ENCODE data around the gene DNAJC6. TPM values are rescaled to one million over a fixed set of nuclear protein-coding genes. Genes with fewer than 3 reads are reported as not detected.

The DNAJC6 gene
- total RNA-seq, 4 donors from 2014 or later = 0.11 to 1.3 (median 0.34) TPM

- H3K27ac ChIP-seq = no peak overlapping the region
- H3K36me3 ChIP-seq = no peaks in the 10 kb centered on the region
- H3K4me1 ChIP-seq = no peaks in the 10 kb centered on the region
- intact Hi-C loops (cut with DNase I) = no loop called here
- no peaks in the 10 kb centered on the region for H3K27me3 ChIP-seq
- TF ChIP-seq CTCF (IDR thresholded peaks at IDR 0.05) (no peak), POLR2A (IDR thresholded peaks at IDR 0.05) (no peak)
- WGBS, 2 donors = 73 to 82% methylated on average over 2 of the region's 2 CpGs
- H3K9me3 ChIP-seq = no peaks in the 10 kb centered on the region
- no peak overlapping the region for H3K4me3 ChIP-seq
- DNase-seq = no peak
These were observed 24.7 kb downstream of the DNAJC6 start for GRCh38 chr1:65334081-65334480.

GRCh38 chr1:65339866-65340468 lies 30.6 kb downstream of the DNAJC6 start:
- no peaks in the 10 kb centered on the region for H3K27me3 ChIP-seq
- no peak for DNase-seq
- WGBS, 2 donors = 63 to 78% methylated on average over 3 of the region's 3 CpGs
- no peaks in the 10 kb centered on the region for H3K9me3 ChIP-seq
- H3K4me1 ChIP-seq = no peaks in the 10 kb centered on the region
- no peak overlapping the region for H3K27ac ChIP-seq
- TF ChIP-seq CTCF (IDR thresholded peaks at IDR 0.05) (no peak), POLR2A (IDR thresholded peaks at IDR 0.05) (no peak)
- H3K36me3 ChIP-seq = no peaks in the 10 kb centered on the region
- H3K4me3 ChIP-seq = no peak overlapping the region
- intact Hi-C loops (cut with DNase I) = no loop called here

DNA sequence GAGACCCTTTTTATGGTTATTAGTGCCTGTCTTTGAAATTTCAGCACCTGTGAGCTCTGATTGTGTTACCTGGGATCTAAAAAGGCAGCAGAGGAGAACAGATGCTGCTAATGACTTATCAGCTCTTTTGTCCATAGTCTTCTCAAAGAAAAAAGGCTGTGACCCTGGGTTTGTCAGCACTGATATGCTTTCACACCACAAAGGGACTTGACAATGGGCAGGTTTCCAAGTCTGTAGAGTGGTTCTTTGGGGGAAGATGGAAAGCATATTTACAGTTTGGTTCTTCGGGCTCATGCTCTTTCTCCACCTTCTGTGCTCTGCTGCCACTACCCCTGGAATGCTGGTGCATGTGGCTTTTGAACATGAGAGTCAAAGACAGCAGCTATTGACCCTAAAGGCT lies 32.0 kb downstream of the DNAJC6 start:
- 71 to 77% methylated on average over 1 of the region's 1 CpG for WGBS, 2 donors
- Histone ChIP-seq H3K27me3 (no peaks in the 10 kb centered on the region), H3K36me3 (no peaks in the 10 kb centered on the region), H3K9me3 (no peaks in the 10 kb centered on the region), H3K4me3 (no peak overlapping the region), H3K27ac (no peak overlapping the region), H3K4me1 (no peaks in the 10 kb centered on the region)
- no peak for DNase-seq
- intact Hi-C loops (cut with DNase I) = no loop called here
- no peak for TF ChIP-seq CTCF (IDR thresholded peaks at IDR 0.05)
- TF ChIP-seq POLR2A (IDR thresholded peaks at IDR 0.05) = no peak

DNA sequence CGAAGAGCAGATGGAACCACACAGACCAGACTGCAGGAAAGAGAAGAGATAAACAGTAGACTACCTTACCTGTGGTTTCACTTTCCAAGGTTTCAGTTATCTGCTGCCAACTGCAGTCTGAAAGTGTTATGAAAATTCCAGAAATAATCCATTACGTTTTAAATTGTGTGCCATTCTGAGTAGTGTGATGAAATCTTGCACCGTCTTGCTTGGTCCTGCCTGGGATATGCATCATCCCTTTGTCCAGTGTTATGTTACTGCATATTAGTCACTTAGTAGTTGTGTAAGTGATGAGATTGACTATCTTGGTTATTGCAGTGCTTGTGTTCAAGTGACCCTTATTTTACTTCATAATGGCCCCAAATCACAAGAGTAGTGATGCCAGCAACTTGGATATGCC lies 33.9 kb downstream of the DNAJC6 start:
- H3K27ac ChIP-seq = no peak overlapping the region
- H3K36me3 ChIP-seq = no peaks in the 10 kb centered on the region
- intact Hi-C loops (cut with DNase I) = no loop called here
- no peaks in the 10 kb centered on the region for H3K9me3 ChIP-seq
- TF ChIP-seq CTCF (IDR thresholded peaks at IDR 0.05) (no peak), POLR2A (IDR thresholded peaks at IDR 0.05) (no peak)
- no peak overlapping the region for H3K4me3 ChIP-seq
- DNase-seq = no peak
- 22 to 33% methylated on average over 3 of the region's 3 CpGs for WGBS, 2 donors
- H3K27me3 ChIP-seq = no peaks in the 10 kb centered on the region
- no peaks in the 10 kb centered on the region for H3K4me1 ChIP-seq

DNA sequence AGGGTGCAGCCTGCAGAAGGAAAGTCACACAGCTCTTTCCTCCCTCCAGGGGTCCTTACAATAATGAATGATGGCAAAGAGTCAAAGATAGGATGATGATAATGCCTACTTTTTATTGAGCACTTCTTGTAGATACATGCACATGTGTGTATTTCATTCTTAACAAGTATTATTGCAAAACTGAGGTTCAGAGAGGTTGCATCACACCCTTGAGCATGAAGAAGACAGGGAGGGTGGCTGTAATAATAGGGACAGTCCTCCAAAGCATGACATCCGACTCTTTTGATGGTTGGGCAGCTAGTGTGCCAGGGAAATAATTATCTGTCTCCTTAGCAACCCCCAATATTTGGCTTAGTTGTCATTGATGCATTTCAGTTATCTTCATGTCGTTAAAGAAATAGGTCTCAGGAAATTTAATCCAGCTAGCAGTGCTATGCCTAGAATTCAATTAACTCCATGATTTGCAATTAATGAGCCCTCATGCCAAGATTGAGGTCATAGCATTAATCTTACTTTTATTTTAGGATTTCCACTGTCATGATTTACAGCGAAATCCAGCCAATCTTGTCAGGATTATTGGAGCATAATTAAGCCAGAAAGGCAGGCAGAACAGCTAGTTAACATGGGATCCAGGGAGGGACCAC lies 35.0 kb downstream of the DNAJC6 start:
- H3K27me3 ChIP-seq = no peaks in the 10 kb centered on the region
- 36 to 42% methylated on average over 3 of the region's 3 CpGs for WGBS, 2 donors
- H3K27ac ChIP-seq = no peak overlapping the region
- no peaks in the 10 kb centered on the region for H3K4me1 ChIP-seq
- no peaks in the 10 kb centered on the region for H3K9me3 ChIP-seq
- TF ChIP-seq CTCF (IDR thresholded peaks at IDR 0.05) = no peak
- intact Hi-C loops (cut with DNase I) = no loop called here
- no peaks in the 10 kb centered on the region for H3K36me3 ChIP-seq
- no peak overlapping the region for H3K4me3 ChIP-seq
- no peak for DNase-seq

Measured in esophagus squamous epithelium (tissue), 5 donors.